ENCODE measurements around the gene CIC. TPM values are rescaled to one million over a fixed set of nuclear protein-coding genes. Genes with fewer than 3 reads are reported as not detected.

The CIC gene
- total and polyA plus RNA-seq, 2 of the 13 experiments (the other 11 are each of a cell fraction or from before 2014, with no cell fraction given) = 5.9 to 8.0 TPM

DNA sequence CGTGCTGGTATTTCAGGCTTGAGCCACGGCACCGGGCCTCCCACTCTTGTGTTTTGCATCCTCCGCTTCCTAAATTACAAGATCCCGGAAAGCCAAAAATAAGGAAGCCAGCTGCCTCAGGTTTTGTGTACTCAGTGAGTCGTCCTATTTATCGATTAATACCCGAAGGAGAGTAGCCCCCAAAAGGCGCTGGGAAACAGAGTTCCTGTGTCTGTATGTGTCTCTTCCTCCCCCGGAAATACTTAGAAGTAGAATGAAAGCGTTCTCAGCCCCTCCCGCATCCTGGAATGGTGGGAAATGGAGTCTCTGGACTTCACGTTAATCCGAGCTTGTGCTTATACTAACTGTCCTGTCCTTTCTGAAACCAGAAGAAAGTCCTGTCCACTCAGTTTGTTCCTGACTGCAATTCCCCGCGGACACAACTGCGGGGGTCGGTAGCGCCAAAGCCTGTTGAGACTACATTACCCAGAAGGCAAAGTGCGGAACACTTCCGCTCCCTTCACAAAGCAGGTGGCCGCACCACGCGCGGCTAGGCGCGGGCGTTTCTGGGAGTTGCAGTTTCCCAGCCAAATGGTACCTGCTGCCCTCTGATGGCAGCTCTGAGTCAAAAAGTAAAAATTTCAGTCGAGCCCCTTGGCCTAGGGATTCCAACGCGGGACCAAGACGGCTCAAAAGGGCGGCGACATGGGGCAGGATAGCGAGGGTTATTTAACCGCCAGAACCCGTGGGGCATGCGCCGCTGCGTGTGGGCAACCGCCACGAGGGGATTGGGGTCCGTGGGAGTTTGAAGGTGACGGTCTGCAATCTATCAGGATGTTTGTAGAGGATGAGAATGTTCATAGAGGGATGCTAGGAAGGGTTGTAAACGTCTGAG, 24.5 kb upstream of the CIC start (continued):
- TF ChIP-seq, protein P1, sequence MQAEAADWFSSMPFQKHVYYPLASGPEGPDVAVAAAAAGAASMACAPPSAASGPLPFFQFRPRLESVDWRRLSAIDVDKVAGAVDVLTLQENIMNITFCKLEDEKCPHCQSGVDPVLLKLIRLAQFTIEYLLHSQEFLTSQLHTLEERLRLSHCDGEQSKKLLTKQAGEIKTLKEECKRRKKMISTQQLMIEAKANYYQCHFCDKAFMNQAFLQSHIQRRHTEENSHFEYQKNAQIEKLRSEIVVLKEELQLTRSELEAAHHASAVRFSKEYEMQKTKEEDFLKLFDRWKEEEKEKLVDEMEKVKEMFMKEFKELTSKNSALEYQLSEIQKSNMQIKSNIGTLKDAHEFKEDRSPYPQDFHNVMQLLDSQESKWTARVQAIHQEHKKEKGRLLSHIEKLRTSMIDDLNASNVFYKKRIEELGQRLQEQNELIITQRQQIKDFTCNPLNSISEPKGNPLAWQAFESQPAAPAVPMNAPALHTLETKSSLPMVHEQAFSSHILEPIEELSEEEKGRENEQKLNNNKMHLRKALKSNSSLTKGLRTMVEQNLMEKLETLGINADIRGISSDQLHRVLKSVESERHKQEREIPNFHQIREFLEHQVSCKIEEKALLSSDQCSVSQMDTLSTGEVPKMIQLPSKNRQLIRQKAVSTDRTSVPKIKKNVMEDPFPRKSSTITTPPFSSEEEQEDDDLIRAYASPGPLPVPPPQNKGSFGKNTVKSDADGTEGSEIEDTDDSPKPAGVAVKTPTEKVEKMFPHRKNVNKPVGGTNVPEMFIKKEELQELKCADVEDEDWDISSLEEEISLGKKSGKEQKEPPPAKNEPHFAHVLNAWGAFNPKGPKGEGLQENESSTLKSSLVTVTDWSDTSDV (CRISPR knock-in tag; IDR thresholded peaks at IDR 0.05) = no peak
- TF ChIP-seq HDAC1 (CRISPR knock-in tag; IDR thresholded peaks at IDR 0.05) (peak; percentile 51; the same call in 1 of the 2 replicates), CCDC6 (CRISPR knock-in tag; IDR thresholded peaks at IDR 0.05) (peak; percentile 19; the same call in 1 of the 2 replicates), HMG20A (CRISPR knock-in tag; IDR thresholded peaks at IDR 0.05; ENCODE audit: borderline replicate concordance) (no peak), SMAD3 (CRISPR knock-in tag; IDR thresholded peaks at IDR 0.05) (0 out of 2 replicates have a peak, but pooled peaks have one; percentile 64), ZNF737 (CRISPR knock-in tag; IDR thresholded peaks at IDR 0.05; ENCODE audit: borderline replicate concordance) (no peak)
- TF ChIP-seq, protein P2, sequence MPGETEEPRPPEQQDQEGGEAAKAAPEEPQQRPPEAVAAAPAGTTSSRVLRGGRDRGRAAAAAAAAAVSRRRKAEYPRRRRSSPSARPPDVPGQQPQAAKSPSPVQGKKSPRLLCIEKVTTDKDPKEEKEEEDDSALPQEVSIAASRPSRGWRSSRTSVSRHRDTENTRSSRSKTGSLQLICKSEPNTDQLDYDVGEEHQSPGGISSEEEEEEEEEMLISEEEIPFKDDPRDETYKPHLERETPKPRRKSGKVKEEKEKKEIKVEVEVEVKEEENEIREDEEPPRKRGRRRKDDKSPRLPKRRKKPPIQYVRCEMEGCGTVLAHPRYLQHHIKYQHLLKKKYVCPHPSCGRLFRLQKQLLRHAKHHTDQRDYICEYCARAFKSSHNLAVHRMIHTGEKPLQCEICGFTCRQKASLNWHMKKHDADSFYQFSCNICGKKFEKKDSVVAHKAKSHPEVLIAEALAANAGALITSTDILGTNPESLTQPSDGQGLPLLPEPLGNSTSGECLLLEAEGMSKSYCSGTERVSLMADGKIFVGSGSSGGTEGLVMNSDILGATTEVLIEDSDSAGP (CRISPR knock-in tag; IDR thresholded peaks at IDR 0.05; ENCODE audit: borderline replicate concordance) = peak; percentile 51; the same call in 1 of the 2 replicates
- TF ChIP-seq, protein P3, sequence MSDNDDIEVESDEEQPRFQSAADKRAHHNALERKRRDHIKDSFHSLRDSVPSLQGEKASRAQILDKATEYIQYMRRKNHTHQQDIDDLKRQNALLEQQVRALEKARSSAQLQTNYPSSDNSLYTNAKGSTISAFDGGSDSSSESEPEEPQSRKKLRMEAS (IDR thresholded peaks at IDR 0.05) = peak; percentile 58; the same call in 1 of the 2 replicates
- TF ChIP-seq, protein P4, sequence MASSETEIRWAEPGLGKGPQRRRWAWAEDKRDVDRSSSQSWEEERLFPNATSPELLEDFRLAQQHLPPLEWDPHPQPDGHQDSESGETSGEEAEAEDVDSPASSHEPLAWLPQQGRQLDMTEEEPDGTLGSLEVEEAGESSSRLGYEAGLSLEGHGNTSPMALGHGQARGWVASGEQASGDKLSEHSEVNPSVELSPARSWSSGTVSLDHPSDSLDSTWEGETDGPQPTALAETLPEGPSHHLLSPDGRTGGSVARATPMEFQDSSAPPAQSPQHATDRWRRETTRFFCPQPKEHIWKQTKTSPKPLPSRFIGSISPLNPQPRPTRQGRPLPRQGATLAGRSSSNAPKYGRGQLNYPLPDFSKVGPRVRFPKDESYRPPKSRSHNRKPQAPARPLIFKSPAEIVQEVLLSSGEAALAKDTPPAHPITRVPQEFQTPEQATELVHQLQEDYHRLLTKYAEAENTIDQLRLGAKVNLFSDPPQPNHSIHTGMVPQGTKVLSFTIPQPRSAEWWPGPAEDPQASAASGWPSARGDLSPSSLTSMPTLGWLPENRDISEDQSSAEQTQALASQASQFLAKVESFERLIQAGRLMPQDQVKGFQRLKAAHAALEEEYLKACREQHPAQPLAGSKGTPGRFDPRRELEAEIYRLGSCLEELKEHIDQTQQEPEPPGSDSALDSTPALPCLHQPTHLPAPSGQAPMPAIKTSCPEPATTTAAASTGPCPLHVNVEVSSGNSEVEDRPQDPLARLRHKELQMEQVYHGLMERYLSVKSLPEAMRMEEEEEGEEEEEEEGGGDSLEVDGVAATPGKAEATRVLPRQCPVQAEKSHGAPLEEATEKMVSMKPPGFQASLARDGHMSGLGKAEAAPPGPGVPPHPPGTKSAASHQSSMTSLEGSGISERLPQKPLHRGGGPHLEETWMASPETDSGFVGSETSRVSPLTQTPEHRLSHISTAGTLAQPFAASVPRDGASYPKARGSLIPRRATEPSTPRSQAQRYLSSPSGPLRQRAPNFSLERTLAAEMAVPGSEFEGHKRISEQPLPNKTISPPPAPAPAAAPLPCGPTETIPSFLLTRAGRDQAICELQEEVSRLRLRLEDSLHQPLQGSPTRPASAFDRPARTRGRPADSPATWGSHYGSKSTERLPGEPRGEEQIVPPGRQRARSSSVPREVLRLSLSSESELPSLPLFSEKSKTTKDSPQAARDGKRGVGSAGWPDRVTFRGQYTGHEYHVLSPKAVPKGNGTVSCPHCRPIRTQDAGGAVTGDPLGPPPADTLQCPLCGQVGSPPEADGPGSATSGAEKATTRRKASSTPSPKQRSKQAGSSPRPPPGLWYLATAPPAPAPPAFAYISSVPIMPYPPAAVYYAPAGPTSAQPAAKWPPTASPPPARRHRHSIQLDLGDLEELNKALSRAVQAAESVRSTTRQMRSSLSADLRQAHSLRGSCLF (CRISPR knock-in tag; IDR thresholded peaks at IDR 0.05; ENCODE audit: borderline replicate concordance) = no peak
